Breast epithelium (tissue), 3 donors: ENCODE results near the gene DPY19L3.

ENCODE experiments used
- POLR2A ChIP-seq: fragments of 450-650 bp; IDR thresholded peaks from one replicate; pipeline ENCODE4 v1.6.1; 2016; ENCODE audit warnings: antibody characterized with exemption, mild to moderate bottlenecking, moderate library complexity
- POLR2AphosphoS5 ChIP-seq, 3 donors: sonication (generic); formaldehyde crosslinking; IDR thresholded peaks; one replicate each; pipeline ENCODE4 v1.6.1; 2017; ENCODE audit warnings: antibody characterized with exemption in 3 of 3
- TF ChIP-seq, protein P1 (sequence below), 3 donors: fragments of 450-650 bp; IDR thresholded peaks; one replicate each; pipeline ENCODE4 v1.5.1; 2016 to 2017; ENCODE audit warnings: antibody characterized with exemption in 3 of 3, mild to moderate bottlenecking in 3 of 3, moderate library complexity in 3 of 3

DNA sequence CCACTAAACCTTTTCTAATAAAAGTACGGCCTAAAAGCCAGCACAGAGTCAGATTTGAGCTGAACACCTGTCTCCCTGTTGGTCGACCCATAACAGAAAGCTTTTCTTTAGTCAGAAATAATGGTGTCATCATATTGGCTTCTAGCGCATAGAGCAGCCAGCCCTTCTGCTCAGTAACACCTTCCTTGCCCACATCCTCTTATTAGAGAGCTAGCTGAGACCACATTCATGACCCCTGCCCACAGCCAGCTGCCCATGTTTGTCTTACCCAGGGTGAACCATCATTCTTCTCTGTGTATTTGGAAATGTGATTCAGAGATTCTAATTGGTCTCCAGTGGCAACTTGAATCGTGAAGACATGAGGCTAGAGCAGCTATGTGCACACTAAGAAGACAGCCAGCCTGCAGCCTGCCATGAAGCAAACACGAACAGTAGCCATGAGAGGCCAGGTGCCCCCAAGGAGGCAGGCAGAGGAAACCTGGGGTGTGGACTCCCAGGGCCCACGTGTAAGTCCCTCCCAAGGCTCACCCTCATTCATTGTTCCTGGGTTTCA lies 93.2 kb downstream of the DPY19L3 start:
- TF ChIP-seq, protein P1, sequence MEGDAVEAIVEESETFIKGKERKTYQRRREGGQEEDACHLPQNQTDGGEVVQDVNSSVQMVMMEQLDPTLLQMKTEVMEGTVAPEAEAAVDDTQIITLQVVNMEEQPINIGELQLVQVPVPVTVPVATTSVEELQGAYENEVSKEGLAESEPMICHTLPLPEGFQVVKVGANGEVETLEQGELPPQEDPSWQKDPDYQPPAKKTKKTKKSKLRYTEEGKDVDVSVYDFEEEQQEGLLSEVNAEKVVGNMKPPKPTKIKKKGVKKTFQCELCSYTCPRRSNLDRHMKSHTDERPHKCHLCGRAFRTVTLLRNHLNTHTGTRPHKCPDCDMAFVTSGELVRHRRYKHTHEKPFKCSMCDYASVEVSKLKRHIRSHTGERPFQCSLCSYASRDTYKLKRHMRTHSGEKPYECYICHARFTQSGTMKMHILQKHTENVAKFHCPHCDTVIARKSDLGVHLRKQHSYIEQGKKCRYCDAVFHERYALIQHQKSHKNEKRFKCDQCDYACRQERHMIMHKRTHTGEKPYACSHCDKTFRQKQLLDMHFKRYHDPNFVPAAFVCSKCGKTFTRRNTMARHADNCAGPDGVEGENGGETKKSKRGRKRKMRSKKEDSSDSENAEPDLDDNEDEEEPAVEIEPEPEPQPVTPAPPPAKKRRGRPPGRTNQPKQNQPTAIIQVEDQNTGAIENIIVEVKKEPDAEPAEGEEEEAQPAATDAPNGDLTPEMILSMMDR (IDR thresholded peaks at IDR 0.05), result no peak
- TF ChIP-seq POLR2A, result no peak
- TF ChIP-seq POLR2AphosphoS5 (IDR thresholded peaks at IDR 0.05), result no peak
